HepG2 (cell line): ENCODE measurements around the gene AUH. TPM values are rescaled to one million over a fixed set of nuclear protein-coding genes. Genes with fewer than 3 reads are reported as not detected.

Experiments used
- AKAP8 ChIP-seq: sonication (generic); formaldehyde crosslinking; IDR thresholded peaks from 2 replicates; pipeline ENCODE4 v1.5.1; 2020; ENCODE audit warnings: mild to moderate bottlenecking, missing genetic modification reagents
- ARID2 ChIP-seq: sonication (generic); formaldehyde crosslinking; IDR thresholded peaks from 2 replicates; pipeline ENCODE4 v1.8.1; 2022; ENCODE audit warnings: mild to moderate bottlenecking, missing genetic modification reagents, borderline replicate concordance
- ARNTL ChIP-seq: sonication (generic); formaldehyde crosslinking; IDR thresholded peaks from 2 replicates; pipeline ENCODE4 v1.4.0; 2020; ENCODE audit warnings: mild to moderate bottlenecking, missing genetic modification reagents
- KAT8 ChIP-seq: IDR thresholded peaks from 2 replicates; pipeline ENCODE4 v1.6.1; 2016; ENCODE audit warnings: missing genetic modification reagents, missing compliant biosample characterization
- KDM4B ChIP-seq: sonication (generic); formaldehyde crosslinking; IDR thresholded peaks from 2 replicates; pipeline ENCODE4 v1.4.0; 2020; ENCODE audit warnings: missing genetic modification reagents
- NR2F1 ChIP-seq, 2 experiments: fragments of 450-650 bp in 1 of 2; formaldehyde crosslinking in 1 of 2; IDR thresholded peaks; 2 replicates each; pipeline versions ENCODE4 v1.5.0 to v1.6.1; 2016 to 2020; ENCODE audit warnings: mild to moderate bottlenecking in 1 of 2, missing compliant biosample characterization in 1 of 2, missing genetic modification reagents in 1 of 2, moderate library complexity in 1 of 2
- NRL ChIP-seq: sonication (generic); formaldehyde crosslinking; IDR thresholded peaks from 2 replicates; pipeline ENCODE4 v1.5.0; 2020; ENCODE audit warnings: missing genetic modification reagents, mild to moderate bottlenecking, moderate library complexity, borderline replicate concordance
- ONECUT2 ChIP-seq: sonication (generic); formaldehyde crosslinking; IDR thresholded peaks from 2 replicates; pipeline ENCODE4 v1.4.0; 2020; ENCODE audit warnings: missing genetic modification reagents
- SIX4 ChIP-seq: sonication (generic); formaldehyde crosslinking; IDR thresholded peaks from 2 replicates; pipeline ENCODE4 v1.4.0; 2020; ENCODE audit warnings: missing genetic modification reagents
- SKI ChIP-seq: fragments of 450-650 bp; IDR thresholded peaks from one replicate; pipeline ENCODE4 v1.6.1; 2018; ENCODE audit warnings: mild to moderate bottlenecking; ENCODE audit not compliant: partially characterized antibody
- SMAD1 ChIP-seq: sonication (generic); formaldehyde crosslinking; IDR thresholded peaks from 2 replicates; pipeline ENCODE4 v1.4.0; 2020; ENCODE audit warnings: missing genetic modification reagents, low read depth, mild to moderate bottlenecking, borderline replicate concordance
- SP5 ChIP-seq: IDR thresholded peaks from 2 replicates; pipeline ENCODE4 v1.6.1; 2016; ENCODE audit warnings: low read depth, borderline replicate concordance
- U2AF2 ChIP-seq: fragments of 200-400 bp; formaldehyde crosslinking; IDR thresholded peaks from 2 replicates; pipeline ENCODE4 v1.6.1; 2017; ENCODE audit warnings: low read depth, mild to moderate bottlenecking, low read length
- YEATS2 ChIP-seq: sonication (generic); formaldehyde crosslinking; IDR thresholded peaks from 2 replicates; pipeline ENCODE4 v1.4.0; 2020; ENCODE audit warnings: missing genetic modification reagents, borderline replicate concordance
- YY1 ChIP-seq: IDR thresholded peaks from 2 replicates; pipeline ENCODE4 v1.6.1; 2011; ENCODE audit warnings: low read length, low read depth, moderate library complexity, mild to moderate bottlenecking; ENCODE audit not compliant: insufficient read depth, insufficient replicate concordance
- ZBTB7A ChIP-seq: sonication (generic); formaldehyde crosslinking; IDR thresholded peaks from 2 replicates; pipeline ENCODE4 v1.8.0; 2022; ENCODE audit warnings: mild to moderate bottlenecking, missing genetic modification reagents
- ZC3H13 ChIP-seq: sonication (generic); formaldehyde crosslinking; IDR thresholded peaks from 2 replicates; pipeline ENCODE4 v1.8.1; 2023; ENCODE audit warnings: mild to moderate bottlenecking, missing genetic modification reagents, moderate library complexity
- ZKSCAN1 ChIP-seq: fragments of 150-350 bp; IDR thresholded peaks from 2 replicates; pipeline ENCODE4 v1.6.1; 2014; ENCODE audit warnings: low read length
- ZNF234 ChIP-seq: sonication (generic); formaldehyde crosslinking; conservative IDR thresholded peaks from 2 replicates; pipeline ENCODE4 v1.5.1; 2020; ENCODE audit warnings: mild to moderate bottlenecking, missing genetic modification reagents
- ZNF549 ChIP-seq: sonication (generic); formaldehyde crosslinking; IDR thresholded peaks from 2 replicates; pipeline ENCODE4 v1.5.0; 2020; ENCODE audit warnings: missing genetic modification reagents
- polyA plus RNA-seq, 8 experiments: library from polyadenylated mRNA; depleted of rRNA in 3 of 8; stranded (reverse) in 7 of 8; unstranded in 1 of 8; fragments of >200 nt; fragmentation: Illumina TruSeq in 4 of 8; extraction: Trizol in 4 of 8; gene quantifications; 2 replicates each; pipeline versions ENCODE4 v1.2.1 to v1.2.3, GENCODE V29; 2011 to 2016; ENCODE audit warnings: low read depth in 4 of 8, missing spikeins in 1 of 8, mixed read lengths in 1 of 8; ENCODE audit not compliant: insufficient read depth in 1 of 8
- total RNA-seq, 5 experiments: library from RNA; depleted of rRNA; stranded (reverse); fragments of >200 nt; fragmentation: Illumina TruSeq; extraction: Trizol; gene quantifications; 2 replicates each; pipeline ENCODE4 v1.2.3, GENCODE V29; 2016; ENCODE audit warnings: low read depth in 1 of 5
- TF ChIP-seq, protein P1 (sequence below): sonication (generic); formaldehyde crosslinking; IDR thresholded peaks from 2 replicates; pipeline ENCODE4 v1.4.0; 2020; ENCODE audit warnings: mild to moderate bottlenecking, missing genetic modification reagents
- TF ChIP-seq, protein P2 (sequence below): IDR thresholded peaks from 2 replicates; pipeline ENCODE4 v1.6.1; 2016; ENCODE audit warnings: mild to moderate bottlenecking
- TF ChIP-seq, protein P3 (sequence below): sonication (generic); formaldehyde crosslinking; IDR thresholded peaks from 2 replicates; pipeline ENCODE4 v1.4.0; 2020; ENCODE audit warnings: mild to moderate bottlenecking, low read depth, missing genetic modification reagents
- TF ChIP-seq, protein P4 (sequence below): sonication (generic); formaldehyde crosslinking; IDR thresholded peaks from 2 replicates; pipeline ENCODE4 v1.4.0; 2020; ENCODE audit warnings: missing genetic modification reagents

AUH gene
- total and polyA plus RNA-seq, 2 of the 13 experiments (the other 11 are each of a cell fraction or from before 2014, with no cell fraction given), result 25.8 to 31.9 TPM

DNA sequence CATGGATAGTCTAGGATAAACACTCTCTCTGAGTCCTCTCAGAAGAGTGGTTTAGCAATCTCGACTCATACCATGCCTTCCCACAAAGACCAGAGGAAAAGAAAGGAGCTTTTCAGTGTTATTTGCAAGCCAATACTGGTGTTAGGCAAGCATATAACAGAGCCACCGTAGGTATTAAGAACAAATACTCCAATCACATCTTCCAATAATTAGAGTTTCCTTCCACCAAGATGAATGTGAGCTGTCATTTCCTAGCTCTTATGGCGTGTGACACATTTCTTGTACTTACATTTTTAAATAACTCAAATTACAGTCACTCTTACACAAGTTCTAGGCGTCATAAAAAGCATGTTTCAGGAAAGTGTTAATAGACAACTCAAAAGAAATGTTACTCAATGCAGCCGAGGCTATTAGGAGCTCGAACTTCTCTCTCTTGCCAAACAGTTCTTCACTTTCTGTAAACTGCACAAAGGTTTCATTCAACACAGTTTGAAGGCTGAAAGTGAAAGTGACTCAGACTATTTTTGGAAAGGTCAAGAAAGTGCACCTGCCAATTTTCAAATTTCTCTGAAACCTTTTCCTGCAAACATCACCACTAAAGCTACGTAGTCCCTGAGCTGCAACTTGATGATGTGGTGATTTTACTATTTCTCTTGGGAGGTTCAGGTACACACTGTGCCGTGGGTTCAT lies 153.8 kb downstream of the AUH start (continued):
- TF ChIP-seq, protein P1, sequence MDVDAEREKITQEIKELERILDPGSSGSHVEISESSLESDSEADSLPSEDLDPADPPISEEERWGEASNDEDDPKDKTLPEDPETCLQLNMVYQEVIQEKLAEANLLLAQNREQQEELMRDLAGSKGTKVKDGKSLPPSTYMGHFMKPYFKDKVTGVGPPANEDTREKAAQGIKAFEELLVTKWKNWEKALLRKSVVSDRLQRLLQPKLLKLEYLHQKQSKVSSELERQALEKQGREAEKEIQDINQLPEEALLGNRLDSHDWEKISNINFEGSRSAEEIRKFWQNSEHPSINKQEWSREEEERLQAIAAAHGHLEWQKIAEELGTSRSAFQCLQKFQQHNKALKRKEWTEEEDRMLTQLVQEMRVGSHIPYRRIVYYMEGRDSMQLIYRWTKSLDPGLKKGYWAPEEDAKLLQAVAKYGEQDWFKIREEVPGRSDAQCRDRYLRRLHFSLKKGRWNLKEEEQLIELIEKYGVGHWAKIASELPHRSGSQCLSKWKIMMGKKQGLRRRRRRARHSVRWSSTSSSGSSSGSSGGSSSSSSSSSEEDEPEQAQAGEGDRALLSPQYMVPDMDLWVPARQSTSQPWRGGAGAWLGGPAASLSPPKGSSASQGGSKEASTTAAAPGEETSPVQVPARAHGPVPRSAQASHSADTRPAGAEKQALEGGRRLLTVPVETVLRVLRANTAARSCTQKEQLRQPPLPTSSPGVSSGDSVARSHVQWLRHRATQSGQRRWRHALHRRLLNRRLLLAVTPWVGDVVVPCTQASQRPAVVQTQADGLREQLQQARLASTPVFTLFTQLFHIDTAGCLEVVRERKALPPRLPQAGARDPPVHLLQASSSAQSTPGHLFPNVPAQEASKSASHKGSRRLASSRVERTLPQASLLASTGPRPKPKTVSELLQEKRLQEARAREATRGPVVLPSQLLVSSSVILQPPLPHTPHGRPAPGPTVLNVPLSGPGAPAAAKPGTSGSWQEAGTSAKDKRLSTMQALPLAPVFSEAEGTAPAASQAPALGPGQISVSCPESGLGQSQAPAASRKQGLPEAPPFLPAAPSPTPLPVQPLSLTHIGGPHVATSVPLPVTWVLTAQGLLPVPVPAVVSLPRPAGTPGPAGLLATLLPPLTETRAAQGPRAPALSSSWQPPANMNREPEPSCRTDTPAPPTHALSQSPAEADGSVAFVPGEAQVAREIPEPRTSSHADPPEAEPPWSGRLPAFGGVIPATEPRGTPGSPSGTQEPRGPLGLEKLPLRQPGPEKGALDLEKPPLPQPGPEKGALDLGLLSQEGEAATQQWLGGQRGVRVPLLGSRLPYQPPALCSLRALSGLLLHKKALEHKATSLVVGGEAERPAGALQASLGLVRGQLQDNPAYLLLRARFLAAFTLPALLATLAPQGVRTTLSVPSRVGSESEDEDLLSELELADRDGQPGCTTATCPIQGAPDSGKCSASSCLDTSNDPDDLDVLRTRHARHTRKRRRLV (CRISPR knock-in tag), result no peak
- TF ChIP-seq SMAD1 (CRISPR knock-in tag), result no peak
- TF ChIP-seq ARNTL (CRISPR knock-in tag), result no peak
- TF ChIP-seq YY1, result no peak
- TF ChIP-seq SKI, result peak; percentile 14
- TF ChIP-seq SP5 (CRISPR knock-in tag), result no peak
- peak; percentile 45 to 61; a peak in 1 of 4 replicates for TF ChIP-seq NR2F1 (CRISPR knock-in tag; IDR thresholded peaks at IDR 0.05)
- TF ChIP-seq, protein P2, sequence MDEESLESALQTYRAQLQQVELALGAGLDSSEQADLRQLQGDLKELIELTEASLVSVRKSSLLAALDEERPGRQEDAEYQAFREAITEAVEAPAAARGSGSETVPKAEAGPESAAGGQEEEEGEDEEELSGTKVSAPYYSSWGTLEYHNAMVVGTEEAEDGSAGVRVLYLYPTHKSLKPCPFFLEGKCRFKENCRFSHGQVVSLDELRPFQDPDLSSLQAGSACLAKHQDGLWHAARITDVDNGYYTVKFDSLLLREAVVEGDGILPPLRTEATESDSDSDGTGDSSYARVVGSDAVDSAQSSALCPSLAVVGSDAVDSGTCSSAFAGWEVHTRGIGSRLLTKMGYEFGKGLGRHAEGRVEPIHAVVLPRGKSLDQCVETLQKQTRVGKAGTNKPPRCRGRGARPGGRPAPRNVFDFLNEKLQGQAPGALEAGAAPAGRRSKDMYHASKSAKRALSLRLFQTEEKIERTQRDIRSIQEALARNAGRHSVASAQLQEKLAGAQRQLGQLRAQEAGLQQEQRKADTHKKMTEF (CRISPR knock-in tag), result peak; percentile 60; the same call in 1 of the 2 replicates
- TF ChIP-seq ZC3H13 (CRISPR knock-in tag), result no peak
- no peak for TF ChIP-seq ARID2 (CRISPR knock-in tag)
- TF ChIP-seq KDM4B (CRISPR knock-in tag), result no peak
- no peak for TF ChIP-seq U2AF2
- TF ChIP-seq AKAP8 (CRISPR knock-in tag), result no peak
- TF ChIP-seq NRL, result no peak
- TF ChIP-seq ZNF234, result no peak
- TF ChIP-seq, protein P3, sequence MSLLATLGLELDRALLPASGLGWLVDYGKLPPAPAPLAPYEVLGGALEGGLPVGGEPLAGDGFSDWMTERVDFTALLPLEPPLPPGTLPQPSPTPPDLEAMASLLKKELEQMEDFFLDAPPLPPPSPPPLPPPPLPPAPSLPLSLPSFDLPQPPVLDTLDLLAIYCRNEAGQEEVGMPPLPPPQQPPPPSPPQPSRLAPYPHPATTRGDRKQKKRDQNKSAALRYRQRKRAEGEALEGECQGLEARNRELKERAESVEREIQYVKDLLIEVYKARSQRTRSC (CRISPR knock-in tag), result no peak
- TF ChIP-seq SIX4 (CRISPR knock-in tag), result peak; percentile 75
- TF ChIP-seq, protein P4, sequence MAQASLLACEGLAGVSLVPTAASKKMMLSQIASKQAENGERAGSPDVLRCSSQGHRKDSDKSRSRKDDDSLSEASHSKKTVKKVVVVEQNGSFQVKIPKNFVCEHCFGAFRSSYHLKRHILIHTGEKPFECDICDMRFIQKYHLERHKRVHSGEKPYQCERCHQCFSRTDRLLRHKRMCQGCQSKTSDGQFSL (CRISPR knock-in tag), result no peak
- TF ChIP-seq ZBTB7A, result no peak
- no peak for TF ChIP-seq ZNF549 (CRISPR knock-in tag)
- no peak for TF ChIP-seq ONECUT2 (CRISPR knock-in tag)
- TF ChIP-seq KAT8, result peak; percentile 15; the same call in 1 of the 2 replicates
- TF ChIP-seq ZKSCAN1, result no peak
- no peak for TF ChIP-seq YEATS2 (CRISPR knock-in tag)
